HCT116 (cell line): Measurements from ENCODE around the gene CTNNAL1. TPM values are rescaled to one million over a fixed set of nuclear protein-coding genes. Genes with fewer than 3 reads are reported as not detected.

Experiments used
- ATAC-seq: fragments of 200-7000 bp; cut with Tn5 transposase; 2 replicates; pipeline ENCODE4 v1.9.1; 2020; ENCODE audit warnings: mild to moderate bottlenecking, moderate library complexity
- BruUV-seq: library from RNA; stranded (reverse); fragments of 400-500 nt; replicated peaks from 2 replicates; lab custom pipeline; 2021; lab: Mats Ljungman, UMichigan
- CTCF ChIA-PET: fragments of 300-600 bp; sonication (Branson Sonifier 250); formaldehyde crosslinking; loops from one replicate; lab custom pipeline; 2021; ENCODE audit warnings: antibody characterized with exemption; lab: Charles Lee
- POLR2A ChIA-PET: fragments of 300-600, 350-600 bp; sonication (Branson Sonifier 250); formaldehyde crosslinking; loops from one replicate; lab custom pipeline; 2021; ENCODE audit warnings: antibody characterized with exemption; lab: Charles Lee
- RAD21 ChIA-PET, 2 experiments: fragments of 300-600 bp; sonication (Branson Sonifier 250); formaldehyde crosslinking; loops; one replicate each; lab custom pipeline; 2023; ENCODE audit warnings: low total read pairs in 2 of 2; ENCODE audit not compliant: uncharacterized antibody in 2 of 2, unreplicated experiment in 2 of 2, low non-redundant PET in 1 of 2; lab: Charles Lee
- DNase-seq: peaks from one replicate; pipeline ENCODE4 v3.0.0-alpha.2; 2010; ENCODE audit warnings: low read depth, low spot score
- H2AFZ ChIP-seq: fragments of 200-600 bp; shearing (Covaris generic), sonication (generic); 2 replicates; pipeline ENCODE4 v1.6.1; 2017; ENCODE audit warnings: low read depth, mixed run types, mixed read lengths, antibody characterized with exemption, low read length; ENCODE audit not compliant: poor library complexity, severe bottlenecking
- H3K27ac ChIP-seq: 2 replicates; pipeline ENCODE4 v1.5.1; 2012; ENCODE audit warnings: low read depth, low read length
- H3K27me3 ChIP-seq: fragments of 200-600 bp; sonication (generic); 2 replicates; pipeline ENCODE4 v1.6.1; 2016; ENCODE audit warnings: mixed run types, low read length, mixed read lengths; ENCODE audit not compliant: insufficient read depth
- H3K36me3 ChIP-seq, 2 experiments: fragments of 200-500 bp in 1 of 2; fragments of 200-600 bp in 1 of 2; sonication (Bioruptor generic) in 1 of 2; sonication (generic) in 1 of 2; 2 replicates each; pipeline versions ENCODE4 v1.5.1 to v1.6.1; 2014 to 2016; ENCODE audit warnings: low read length in 2 of 2, inconsistent platforms in 1 of 2, mixed read lengths in 1 of 2, mixed run types in 1 of 2; ENCODE audit not compliant: insufficient read depth in 2 of 2, control insufficient read depth in 1 of 2
- H3K4me1 ChIP-seq, 2 experiments: fragments of 200-600 bp in 1 of 2; sonication (generic) in 1 of 2; 2 replicates each; pipeline versions ENCODE4 v1.5.1 to v1.6.1; 2012 to 2017; ENCODE audit warnings: low read length in 2 of 2, inconsistent platforms in 1 of 2, mild to moderate bottlenecking in 1 of 2, mixed read lengths in 1 of 2, mixed run types in 1 of 2, moderate library complexity in 1 of 2; ENCODE audit not compliant: insufficient read depth in 2 of 2, control insufficient read depth in 1 of 2
- H3K4me2 ChIP-seq: fragments of 200-600 bp; sonication (generic); 2 replicates; pipeline ENCODE4 v1.6.1; 2017; ENCODE audit warnings: mixed run types, low read length, mixed read lengths
- H3K4me3 ChIP-seq, 2 experiments: fragments of 200-600 bp in 1 of 2; sonication (generic) in 1 of 2; replicated peaks in 1 of 2; 2 replicates each; pipeline ENCODE4 v1.5.1; 2011 to 2016; ENCODE audit warnings: low read length in 2 of 2, control low read depth in 1 of 2, low read depth in 1 of 2, mild to moderate bottlenecking in 1 of 2, mixed read lengths in 1 of 2, mixed run types in 1 of 2
- H3K79me2 ChIP-seq: fragments of 200-600 bp; sonication (generic); 2 replicates; pipeline ENCODE4 v1.6.1; 2017; ENCODE audit warnings: mild to moderate bottlenecking, mixed run types, low read length, moderate library complexity, mixed read lengths; ENCODE audit not compliant: insufficient read depth
- H3K9ac ChIP-seq: fragments of 200-600 bp; sonication (generic); 2 replicates; pipeline ENCODE4 v1.6.1; 2016; ENCODE audit warnings: low read length, mixed read lengths
- H3K9me2 ChIP-seq: fragments of 200-600 bp; sonication (generic), shearing (Covaris generic); 2 replicates; pipeline ENCODE4 v1.6.1; 2017; ENCODE audit warnings: mixed run types, mild to moderate bottlenecking, moderate library complexity; ENCODE audit not compliant: insufficient read depth
- H3K9me3 ChIP-seq, 2 experiments: fragments of 200-500 bp in 1 of 2; fragments of 200-600 bp in 1 of 2; sonication (Bioruptor generic) in 1 of 2; sonication (generic) in 1 of 2; 2 replicates each; pipeline ENCODE4 v1.6.1; 2014 to 2017; ENCODE audit warnings: low read length in 2 of 2, mixed read lengths in 2 of 2, inconsistent platforms in 1 of 2, low read depth in 1 of 2, mild to moderate bottlenecking in 1 of 2, mixed run types in 1 of 2, moderate library complexity in 1 of 2; ENCODE audit not compliant: control insufficient read depth in 1 of 2, insufficient read depth in 1 of 2
- H4K20me1 ChIP-seq: fragments of 200-600 bp; sonication (generic), shearing (Covaris generic); 2 replicates; pipeline ENCODE4 v1.6.1; 2017; ENCODE audit warnings: mixed run types, mild to moderate bottlenecking, moderate library complexity; ENCODE audit not compliant: insufficient read depth
- CBX3 ChIP-seq: IDR thresholded peaks from 2 replicates; pipeline ENCODE4 v1.6.1; 2012; ENCODE audit warnings: low read depth
- EGR1 ChIP-seq: IDR thresholded peaks from 2 replicates; pipeline ENCODE4 v1.6.1; 2012; ENCODE audit warnings: low read depth
- ELF1 ChIP-seq: IDR thresholded peaks from 2 replicates; pipeline ENCODE4 v1.6.1; 2012; ENCODE audit warnings: low read depth, borderline replicate concordance
- JUND ChIP-seq: IDR thresholded peaks from 2 replicates; pipeline ENCODE4 v1.6.1; 2012
- POLR2A ChIP-seq: IDR thresholded peaks from 2 replicates; pipeline ENCODE4 v1.7.0; 2011; ENCODE audit warnings: borderline replicate concordance; ENCODE audit not compliant: insufficient read depth, insufficient read length; ENCODE audit errors: extremely low read depth
- POLR2AphosphoS5 ChIP-seq: IDR thresholded peaks from 2 replicates; pipeline ENCODE4 v1.6.1; 2011; ENCODE audit warnings: mild to moderate bottlenecking, low read depth, low read length, moderate library complexity
- RAD21 ChIP-seq: IDR thresholded peaks from 2 replicates; pipeline ENCODE4 v1.6.1; 2012; ENCODE audit warnings: low read depth, mild to moderate bottlenecking
- SIN3A ChIP-seq: IDR thresholded peaks from 2 replicates; pipeline ENCODE4 v1.6.1; 2012; ENCODE audit warnings: low read depth
- SRF ChIP-seq: IDR thresholded peaks from 2 replicates; pipeline ENCODE4 v1.6.1; 2012; ENCODE audit warnings: low read depth
- TCF7L2 ChIP-seq: IDR thresholded peaks from 2 replicates; pipeline ENCODE4 v1.7.0; 2011; ENCODE audit warnings: borderline replicate concordance, inconsistent platforms; ENCODE audit not compliant: insufficient read depth, insufficient read length; ENCODE audit errors: extremely low read depth
- YY1 ChIP-seq: IDR thresholded peaks from 2 replicates; pipeline ENCODE4 v1.6.1; 2011; ENCODE audit warnings: low read length, low read depth, moderate library complexity, mild to moderate bottlenecking; ENCODE audit not compliant: insufficient replicate concordance; ENCODE audit errors: extremely low read depth
- ZFX ChIP-seq: fragments of 450-650 bp; IDR thresholded peaks from 2 replicates; pipeline ENCODE4 v1.6.1; 2017
- intact Hi-C: fragments of 100-400 bp; cut with micrococcal nuclease; formaldehyde crosslinking; loops from 2 replicates; pipeline ENCODE4 v1.10.0; 2022
- total RNA-seq: library from RNA; stranded (reverse); gene quantifications from one replicate; pipeline ENCODE4 v1.2.1, GENCODE V29; 2021; ENCODE audit not compliant: unreplicated experiment
- TF ChIP-seq, protein P1 (sequence below): IDR thresholded peaks from 2 replicates; pipeline ENCODE4 v1.6.1; 2012; ENCODE audit warnings: low read depth
- TF ChIP-seq, protein P2 (sequence below): IDR thresholded peaks from 2 replicates; pipeline ENCODE4 v1.6.1; 2011; ENCODE audit warnings: mild to moderate bottlenecking, low read length, moderate library complexity; ENCODE audit not compliant: insufficient replicate concordance; ENCODE audit errors: extremely low read depth
- TF ChIP-seq, protein P3 (sequence below): IDR thresholded peaks from 2 replicates; pipeline ENCODE4 v1.6.1; 2012
- TF ChIP-seq, protein P4 (sequence below): IDR thresholded peaks from 2 replicates; pipeline ENCODE4 v1.6.1; 2012

CTNNAL1 gene
- total RNA-seq, 1 experiment from 2014 or later = 87.2 TPM

GRCh38 chr9:108897324-108898096 is 115.8 kb downstream of the CTNNAL1 start:
- peaks cover 44 to 53% of the 10 kb centered on the region in 2 experiments; a peak in 3 of 4 replicates for H3K36me3 ChIP-seq
- H4K20me1 ChIP-seq = no peaks in the 10 kb centered on the region
- no TSS peak for BruUV-seq
- no peak overlapping the region for H3K4me3 ChIP-seq
- no peaks in the 10 kb centered on the region for H3K4me1 ChIP-seq
- no peak overlapping the region for H3K4me2 ChIP-seq
- no peaks in the 10 kb centered on the region for H3K9me3 ChIP-seq
- no peak overlapping the region for H3K27ac ChIP-seq
- CTCF ChIA-PET = no interaction called here
- TF ChIP-seq, protein P1, sequence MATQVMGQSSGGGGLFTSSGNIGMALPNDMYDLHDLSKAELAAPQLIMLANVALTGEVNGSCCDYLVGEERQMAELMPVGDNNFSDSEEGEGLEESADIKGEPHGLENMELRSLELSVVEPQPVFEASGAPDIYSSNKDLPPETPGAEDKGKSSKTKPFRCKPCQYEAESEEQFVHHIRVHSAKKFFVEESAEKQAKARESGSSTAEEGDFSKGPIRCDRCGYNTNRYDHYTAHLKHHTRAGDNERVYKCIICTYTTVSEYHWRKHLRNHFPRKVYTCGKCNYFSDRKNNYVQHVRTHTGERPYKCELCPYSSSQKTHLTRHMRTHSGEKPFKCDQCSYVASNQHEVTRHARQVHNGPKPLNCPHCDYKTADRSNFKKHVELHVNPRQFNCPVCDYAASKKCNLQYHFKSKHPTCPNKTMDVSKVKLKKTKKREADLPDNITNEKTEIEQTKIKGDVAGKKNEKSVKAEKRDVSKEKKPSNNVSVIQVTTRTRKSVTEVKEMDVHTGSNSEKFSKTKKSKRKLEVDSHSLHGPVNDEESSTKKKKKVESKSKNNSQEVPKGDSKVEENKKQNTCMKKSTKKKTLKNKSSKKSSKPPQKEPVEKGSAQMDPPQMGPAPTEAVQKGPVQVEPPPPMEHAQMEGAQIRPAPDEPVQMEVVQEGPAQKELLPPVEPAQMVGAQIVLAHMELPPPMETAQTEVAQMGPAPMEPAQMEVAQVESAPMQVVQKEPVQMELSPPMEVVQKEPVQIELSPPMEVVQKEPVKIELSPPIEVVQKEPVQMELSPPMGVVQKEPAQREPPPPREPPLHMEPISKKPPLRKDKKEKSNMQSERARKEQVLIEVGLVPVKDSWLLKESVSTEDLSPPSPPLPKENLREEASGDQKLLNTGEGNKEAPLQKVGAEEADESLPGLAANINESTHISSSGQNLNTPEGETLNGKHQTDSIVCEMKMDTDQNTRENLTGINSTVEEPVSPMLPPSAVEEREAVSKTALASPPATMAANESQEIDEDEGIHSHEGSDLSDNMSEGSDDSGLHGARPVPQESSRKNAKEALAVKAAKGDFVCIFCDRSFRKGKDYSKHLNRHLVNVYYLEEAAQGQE = no peak
- TF ChIP-seq ZFX (no peak), SRF (no peak), EGR1 (no peak), JUND (no peak), SIN3A (no peak), ELF1 (no peak), POLR2A (no peak), YY1 (no peak), POLR2AphosphoS5 (no peak), TCF7L2 (no peak), RAD21 (no peak), CBX3 (no peak)
- TF ChIP-seq, protein P2, sequence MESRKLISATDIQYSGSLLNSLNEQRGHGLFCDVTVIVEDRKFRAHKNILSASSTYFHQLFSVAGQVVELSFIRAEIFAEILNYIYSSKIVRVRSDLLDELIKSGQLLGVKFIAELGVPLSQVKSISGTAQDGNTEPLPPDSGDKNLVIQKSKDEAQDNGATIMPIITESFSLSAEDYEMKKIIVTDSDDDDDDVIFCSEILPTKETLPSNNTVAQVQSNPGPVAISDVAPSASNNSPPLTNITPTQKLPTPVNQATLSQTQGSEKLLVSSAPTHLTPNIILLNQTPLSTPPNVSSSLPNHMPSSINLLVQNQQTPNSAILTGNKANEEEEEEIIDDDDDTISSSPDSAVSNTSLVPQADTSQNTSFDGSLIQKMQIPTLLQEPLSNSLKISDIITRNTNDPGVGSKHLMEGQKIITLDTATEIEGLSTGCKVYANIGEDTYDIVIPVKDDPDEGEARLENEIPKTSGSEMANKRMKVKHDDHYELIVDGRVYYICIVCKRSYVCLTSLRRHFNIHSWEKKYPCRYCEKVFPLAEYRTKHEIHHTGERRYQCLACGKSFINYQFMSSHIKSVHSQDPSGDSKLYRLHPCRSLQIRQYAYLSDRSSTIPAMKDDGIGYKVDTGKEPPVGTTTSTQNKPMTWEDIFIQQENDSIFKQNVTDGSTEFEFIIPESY = no peak
- TF ChIP-seq, protein P3, sequence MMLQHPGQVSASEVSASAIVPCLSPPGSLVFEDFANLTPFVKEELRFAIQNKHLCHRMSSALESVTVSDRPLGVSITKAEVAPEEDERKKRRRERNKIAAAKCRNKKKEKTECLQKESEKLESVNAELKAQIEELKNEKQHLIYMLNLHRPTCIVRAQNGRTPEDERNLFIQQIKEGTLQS = no peak
- TF ChIP-seq, protein P4, sequence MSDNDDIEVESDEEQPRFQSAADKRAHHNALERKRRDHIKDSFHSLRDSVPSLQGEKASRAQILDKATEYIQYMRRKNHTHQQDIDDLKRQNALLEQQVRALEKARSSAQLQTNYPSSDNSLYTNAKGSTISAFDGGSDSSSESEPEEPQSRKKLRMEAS = no peak
- DNase-seq (no peak), ATAC-seq (no peak)
- intact Hi-C loops = no loop called here
- H3K27me3 ChIP-seq = no peaks in the 10 kb centered on the region
- H2AFZ ChIP-seq = no peak overlapping the region
- POLR2A ChIA-PET = no interaction called here
- RAD21 ChIA-PET = no interaction called here
- H3K9me2 ChIP-seq = no peaks in the 10 kb centered on the region
- H3K79me2 ChIP-seq = no peaks in the 10 kb centered on the region
- H3K9ac ChIP-seq = no peak overlapping the region
